ENCODE data around the gene MAP3K5. TPM values are rescaled to one million over a fixed set of nuclear protein-coding genes. Genes with fewer than 3 reads are reported as not detected.

Gene MAP3K5
- total RNA-seq, 2 donors from 2014 or later = 6.7 to 11.9 TPM

DNA sequence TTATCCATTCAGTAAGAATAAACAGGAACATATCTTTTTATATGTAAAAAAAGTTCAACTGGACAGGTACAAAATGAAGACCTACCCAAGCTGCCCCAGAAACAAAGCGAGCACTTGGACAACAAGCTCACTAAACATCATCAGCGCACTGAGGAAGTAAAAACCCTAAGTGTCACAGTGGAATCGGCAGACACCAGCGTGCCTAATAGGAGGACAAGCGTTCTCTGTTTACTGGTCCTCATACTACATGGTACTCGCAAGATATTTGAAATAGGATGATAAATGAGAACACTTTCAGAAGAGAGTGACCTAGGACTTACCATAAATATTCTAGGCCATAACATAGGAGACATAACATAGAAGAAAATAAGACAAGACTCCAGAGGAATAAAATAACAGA, 260.2 kb downstream of the MAP3K5 start:
- TF ChIP-seq CTCF (IDR thresholded peaks at IDR 0.05) = no peak
- Histone ChIP-seq H3K27ac (no peak overlapping the region), H3K4me1 (no peaks in the 10 kb centered on the region), H3K27me3 (no peaks in the 10 kb centered on the region), H3K4me3 (no peak overlapping the region), H3K9me3 (no peaks in the 10 kb centered on the region), H3K36me3 (no peaks in the 10 kb centered on the region)
- no peak for DNase-seq (ENCODE audit: low spot score)

- no peak for TF ChIP-seq CTCF (IDR thresholded peaks at IDR 0.05)
- Histone ChIP-seq H3K36me3 (no peaks in the 10 kb centered on the region), H3K4me3 (no peak overlapping the region), H3K27ac (no peak overlapping the region), H3K27me3 (no peaks in the 10 kb centered on the region), H3K9me3 (no peaks in the 10 kb centered on the region), H3K4me1 (peaks cover 0 to 10% of the 10 kb centered on the region in 2 donors)
- no peak for DNase-seq (ENCODE audit: low spot score)
Measured at GRCh38 chr6:136529710-136530109, 262.6 kb downstream of the MAP3K5 start.

- no peak overlapping the region for H3K4me3 ChIP-seq
- TF ChIP-seq CTCF (IDR thresholded peaks at IDR 0.05) = no peak
- no peaks in the 10 kb centered on the region for H3K9me3 ChIP-seq
- H3K36me3 ChIP-seq = no peaks in the 10 kb centered on the region
- no peak overlapping the region for H3K27ac ChIP-seq
- DNase-seq (ENCODE audit: low spot score) = no peak
- peaks cover 0 to 10% of the 10 kb centered on the region in 2 donors for H3K4me1 ChIP-seq
- no peaks in the 10 kb centered on the region for H3K27me3 ChIP-seq
Measured at GRCh38 chr6:136528477-136528876, 263.8 kb downstream of the MAP3K5 start.

DNA sequence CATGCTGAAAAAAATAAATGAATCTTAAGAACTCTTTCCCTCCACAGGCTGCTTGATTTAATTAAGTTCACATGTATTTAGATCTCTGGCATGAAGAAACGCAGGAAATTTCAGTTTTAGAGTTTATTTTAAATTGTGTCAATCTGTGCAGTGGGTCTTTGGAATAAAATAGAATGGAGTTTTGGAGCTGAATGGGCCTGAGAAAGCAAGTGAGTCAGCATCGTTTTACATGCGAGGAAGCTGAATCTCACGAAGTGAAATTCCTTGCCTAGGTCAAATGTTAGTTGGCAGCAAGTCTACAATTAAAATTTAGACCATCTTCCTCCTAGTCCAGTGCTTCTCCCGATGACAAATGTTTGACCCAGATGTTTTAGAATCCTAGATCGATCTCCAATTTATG, 264.4 kb downstream of the MAP3K5 start:
- Histone ChIP-seq H3K4me1 (peaks cover 0 to 10% of the 10 kb centered on the region in 2 donors), H3K27me3 (no peaks in the 10 kb centered on the region), H3K4me3 (no peak overlapping the region), H3K27ac (no peak overlapping the region), H3K9me3 (no peaks in the 10 kb centered on the region), H3K36me3 (no peaks in the 10 kb centered on the region)
- no peak for TF ChIP-seq CTCF (IDR thresholded peaks at IDR 0.05)
- no peak for DNase-seq (ENCODE audit: low spot score)

- Histone ChIP-seq H3K27me3 (no peaks in the 10 kb centered on the region), H3K4me3 (no peak overlapping the region), H3K4me1 (peaks cover 0 to 10% of the 10 kb centered on the region in 2 donors), H3K9me3 (no peaks in the 10 kb centered on the region), H3K27ac (no peak overlapping the region), H3K36me3 (no peaks in the 10 kb centered on the region)
- TF ChIP-seq CTCF (IDR thresholded peaks at IDR 0.05) = no peak
- DNase-seq (ENCODE audit: low spot score) = no peak
Measured at GRCh38 chr6:136526937-136527336, 265.3 kb downstream of the MAP3K5 start.

DNA sequence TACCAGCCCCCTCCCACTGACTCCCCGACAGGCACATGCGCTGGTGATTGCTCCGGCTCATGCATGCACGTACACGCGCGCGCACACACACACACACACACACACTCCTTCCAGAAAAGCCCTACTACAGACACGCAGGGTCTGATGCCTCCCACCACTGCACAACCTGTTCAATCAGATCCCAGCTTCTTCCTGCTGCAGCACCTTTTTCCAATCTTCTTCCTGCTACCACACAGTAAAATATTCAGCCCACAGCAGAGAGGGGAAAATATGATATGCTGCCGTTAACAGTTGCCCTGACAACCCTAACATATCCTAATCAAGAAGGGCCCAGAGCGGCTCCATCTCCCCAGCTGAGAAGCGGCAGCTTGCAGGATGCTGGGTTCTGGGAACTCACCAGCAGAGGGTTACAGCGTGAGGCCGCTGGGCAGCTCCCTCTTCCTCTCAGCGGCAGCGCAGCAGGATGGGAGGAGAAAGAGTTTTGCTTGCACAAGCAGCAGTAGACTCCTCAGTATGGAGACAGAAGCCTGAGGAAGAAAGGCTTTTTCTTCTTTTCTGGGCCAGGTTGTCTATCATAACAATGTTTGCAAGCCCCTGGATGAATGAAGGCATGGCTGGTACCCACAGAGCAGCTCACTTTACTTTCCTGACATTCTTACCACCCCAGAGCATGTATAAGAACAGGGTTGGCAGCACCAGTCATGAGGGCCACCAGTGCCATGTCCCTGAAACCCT, 265.9 kb downstream of the MAP3K5 start:
- no peaks in the 10 kb centered on the region for H3K36me3 ChIP-seq
- H3K9me3 ChIP-seq = no peaks in the 10 kb centered on the region
- H3K4me1 ChIP-seq = peaks cover 0 to 10% of the 10 kb centered on the region in 2 donors
- peak in 1 of 2 donors; percentile 34 for TF ChIP-seq CTCF (IDR thresholded peaks at IDR 0.05)
- H3K27me3 ChIP-seq = no peaks in the 10 kb centered on the region
- H3K4me3 ChIP-seq = no peak overlapping the region
- H3K27ac ChIP-seq = no peak overlapping the region
- peak; percentile 68 for DNase-seq (ENCODE audit: low spot score)
